GM21576 (cell line): ENCODE data around the gene CSNK1D.
"Not testable (repeated sequence)": the region's sequence is repeated elsewhere in the genome, so short reads cannot be mapped to it uniquely, and the experiment has no call there.

Experiments
- ATAC-seq: cut with Tn5 transposase; IDR thresholded peaks from one replicate; pipeline ENCODE4 v1.9.1; 2021; ENCODE audit warnings: mild to moderate bottlenecking, moderate library complexity; ENCODE audit not compliant: unreplicated experiment

CSNK1D gene

DNA sequence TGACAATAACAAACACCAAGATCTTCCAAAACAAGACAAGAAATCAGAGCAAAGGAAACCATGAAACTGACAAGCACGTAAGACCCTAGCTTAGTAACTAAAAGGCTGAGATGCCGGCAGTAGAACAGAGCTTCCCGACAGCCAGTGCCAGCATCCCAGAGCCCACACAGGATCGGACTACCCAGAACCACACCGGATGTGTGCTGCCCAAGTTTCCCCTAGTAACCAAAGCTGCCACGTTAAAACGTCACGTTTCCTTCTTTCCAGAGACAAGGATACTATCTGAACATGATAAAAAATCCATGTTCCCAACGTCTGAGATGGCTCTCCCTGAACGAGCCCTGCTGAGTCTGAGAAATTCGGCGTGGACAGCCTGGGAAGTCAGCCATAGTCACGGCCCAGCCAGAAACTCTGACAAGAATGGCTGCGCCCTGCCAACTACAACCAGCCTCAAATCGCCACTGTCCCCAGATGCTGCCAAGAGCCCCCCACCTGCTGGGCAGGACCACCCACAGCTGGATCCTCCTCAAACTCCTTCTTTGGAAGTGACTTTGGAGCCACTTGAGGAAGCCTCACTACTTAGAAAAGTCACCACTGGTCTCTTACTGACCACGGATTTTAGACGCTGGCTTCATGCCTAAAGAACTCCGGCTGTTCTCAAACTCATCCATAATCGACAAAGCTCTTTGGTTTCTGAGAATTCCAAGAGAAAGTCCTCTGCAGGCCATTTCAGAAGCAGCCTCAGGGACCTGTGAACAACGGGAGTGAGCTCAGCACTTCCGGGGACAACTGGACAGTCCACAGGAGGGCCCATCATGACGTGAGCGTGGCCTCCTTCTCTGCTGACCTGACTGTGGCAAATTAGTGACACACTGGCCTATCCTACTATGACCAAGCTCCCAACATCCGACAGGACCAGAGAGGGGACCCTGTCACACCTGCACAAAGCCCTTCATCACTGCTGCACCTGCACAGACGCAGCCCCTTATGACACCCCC lies 77.5 kb downstream of the CSNK1D start:
- no peak for ATAC-seq

DNA sequence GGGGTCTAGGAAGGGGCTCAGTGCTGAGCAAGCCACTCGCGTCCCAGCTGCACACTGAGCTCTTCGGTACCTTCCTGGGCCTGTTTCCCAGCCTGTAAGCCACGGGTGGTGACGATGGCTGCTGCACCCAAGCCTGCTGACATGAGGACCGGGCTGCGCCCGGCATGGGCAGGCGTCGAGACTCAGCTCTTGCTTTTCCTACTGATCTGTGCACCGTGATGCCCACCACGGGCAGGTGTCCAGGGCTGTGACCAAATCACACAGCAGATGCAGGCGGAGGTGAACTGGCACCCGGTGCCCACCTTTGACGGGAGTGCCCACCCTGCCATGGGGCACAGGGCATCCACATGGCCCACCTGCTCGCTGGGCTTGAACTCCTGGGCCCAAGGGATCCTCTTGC lies 78.7 kb downstream of the CSNK1D start:
- ATAC-seq, result no peak

DNA sequence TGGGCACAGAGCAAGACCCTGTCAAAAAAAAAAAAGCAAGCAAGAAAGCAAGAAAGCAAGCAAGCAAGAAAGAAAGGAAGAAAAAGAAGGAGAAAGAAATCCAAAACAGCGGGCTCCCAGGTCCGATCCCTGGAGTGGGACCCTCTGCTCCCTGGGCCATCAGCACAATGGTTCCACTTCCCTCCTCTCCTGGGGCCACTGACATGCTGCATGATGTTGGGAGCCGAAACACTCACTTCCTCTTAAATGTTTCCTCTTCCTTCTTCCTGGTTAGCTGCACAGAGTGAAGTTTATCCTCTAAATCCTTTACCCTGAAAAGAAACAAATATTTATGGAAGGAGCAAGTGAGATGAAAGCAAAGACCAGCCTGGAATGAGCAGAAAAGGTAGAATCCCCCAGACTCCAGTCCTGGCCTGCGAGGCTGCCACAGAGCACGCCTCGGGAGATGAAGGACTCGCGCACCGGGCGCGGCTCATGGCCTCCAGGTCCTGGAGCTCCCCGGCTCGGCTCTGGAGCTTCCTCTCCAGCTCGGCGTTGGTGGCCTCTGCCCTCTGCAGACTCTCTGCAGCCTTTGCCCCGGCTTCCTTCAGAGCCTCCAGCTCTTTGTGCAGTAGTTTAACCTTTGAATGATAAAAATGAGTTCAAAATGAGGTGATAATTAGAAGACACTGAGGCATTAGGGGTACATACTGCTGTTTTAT lies 79.8 kb downstream of the CSNK1D start:
- ATAC-seq, result no peak

DNA sequence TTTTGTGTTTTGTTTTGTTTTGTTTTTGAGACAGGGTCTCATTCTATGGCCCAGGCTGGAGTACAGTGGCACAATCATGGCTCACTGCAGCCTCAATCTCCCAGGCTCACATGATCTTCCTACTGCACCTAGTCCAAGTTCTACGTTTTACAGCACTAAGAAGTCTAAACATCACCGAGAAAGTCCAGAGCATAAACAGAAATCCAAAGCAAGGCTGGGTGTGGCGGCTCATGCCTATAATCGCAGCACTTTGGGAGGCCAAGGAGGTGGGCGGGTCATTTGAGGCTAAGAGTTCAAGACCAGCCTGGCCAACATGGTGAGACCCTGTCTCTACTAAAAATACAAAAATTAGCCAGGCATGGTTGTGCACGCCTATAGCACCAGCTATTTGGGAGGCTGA lies 80.5 kb downstream of the CSNK1D start:
- ATAC-seq, result not testable (repeated sequence)
